HG03095 (cell line): Measurements from ENCODE around the gene HERPUD1.
"Not testable (repeated sequence)": the region's sequence is repeated elsewhere in the genome, so short reads cannot be mapped to it uniquely, and the experiment has no call there.

Experiments
- ATAC-seq: cut with Tn5 transposase; IDR thresholded peaks from one replicate; pipeline ENCODE4 v1.9.1; 2021; ENCODE audit warnings: moderate library complexity; ENCODE audit not compliant: unreplicated experiment

Gene HERPUD1

GRCh38 chr16:56977823-56978430, 46.0 kb downstream of the HERPUD1 start:
- no peak for ATAC-seq

GRCh38 chr16:56980201-56980535, 48.2 kb downstream of the HERPUD1 start:
- ATAC-seq = no peak

- no peak for ATAC-seq
These were observed 49.1 kb downstream of the HERPUD1 start for GRCh38 chr16:56980792-56981724.

GRCh38 chr16:56981729-56982271, 49.9 kb downstream of the HERPUD1 start:
- ATAC-seq = no peak

- ATAC-seq = no peak
These were observed 50.8 kb downstream of the HERPUD1 start for GRCh38 chr16:56982695-56983094.

- ATAC-seq = no peak
These were observed 51.3 kb downstream of the HERPUD1 start for GRCh38 chr16:56983211-56983751.

- ATAC-seq = no peak
These were observed 52.7 kb downstream of the HERPUD1 start for GRCh38 chr16:56984639-56985038.

GRCh38 chr16:56985288-56985961, 53.5 kb downstream of the HERPUD1 start:
- no peak for ATAC-seq

- no peak for ATAC-seq
These were observed 54.0 kb downstream of the HERPUD1 start for GRCh38 chr16:56985962-56986360.

- ATAC-seq = no peak
These were observed 54.4 kb downstream of the HERPUD1 start for GRCh38 chr16:56986361-56986760.

GRCh38 chr16:56986908-56987307, 55.0 kb downstream of the HERPUD1 start:
- not testable (repeated sequence) for ATAC-seq

GRCh38 chr16:56987692-56988091, 55.8 kb downstream of the HERPUD1 start:
- ATAC-seq = no peak

GRCh38 chr16:56988161-56988947, 56.4 kb downstream of the HERPUD1 start:
- ATAC-seq = no peak

GRCh38 chr16:56988948-56989945, 57.3 kb downstream of the HERPUD1 start, which contains the start of gene NLRC5:
Gene NLRC5, plus strand, starts transcription at chr16:56989557. Its CDS starts 31,156 bp downstream, at chr16:57020713.
- no peak for ATAC-seq

GRCh38 chr16:56989988-56990387, 58.0 kb downstream of the HERPUD1 start:
- no peak for ATAC-seq

GRCh38 chr16:56990407-56991286, 58.7 kb downstream of the HERPUD1 start:
- no peak for ATAC-seq

GRCh38 chr16:56992431-56992830, 60.5 kb downstream of the HERPUD1 start:
- not testable (repeated sequence) for ATAC-seq

- ATAC-seq = no peak
These were observed 61.3 kb downstream of the HERPUD1 start for GRCh38 chr16:56993204-56993603.
